WTC11 (cell line): Measurements from ENCODE around the gene FAM3C. TPM values are rescaled to one million over a fixed set of nuclear protein-coding genes. Genes with fewer than 3 reads are reported as not detected.

ENCODE experiments used
- ATAC-seq: fragments of 200-7000 bp; cut with Tn5 transposase; 2 replicates; pipeline ENCODE4 v1.10.0; 2021; ENCODE audit warnings: mild to moderate bottlenecking, moderate library complexity
- CTCF ChIA-PET: fragments of 300-600 bp; sonication (Branson Sonifier 250); formaldehyde crosslinking; loops from one replicate; lab custom pipeline; 2021; ENCODE audit warnings: antibody characterized with exemption; lab: Charles Lee
- POLR2A ChIA-PET: fragments of 350-600 bp; sonication (Branson Sonifier 250); formaldehyde crosslinking; loops from one replicate; lab custom pipeline; 2021; ENCODE audit warnings: antibody characterized with exemption; lab: Charles Lee
- DNase-seq: peaks from one replicate; pipeline ENCODE4 v3.0.0; 2021; ENCODE audit warnings: low spot score
- H3K27ac Mint-ChIP-seq: 2 replicates; pipeline ENCODE4 v1.8.0; 2021; ENCODE audit warnings: mixed read lengths
- H3K27me3 Mint-ChIP-seq: 2 replicates; pipeline ENCODE4 v1.8.0; 2021; ENCODE audit warnings: low read depth, mild to moderate bottlenecking, moderate library complexity, mixed read lengths
- H3K36me3 Mint-ChIP-seq: 2 replicates; pipeline ENCODE4 v1.8.0; 2021; ENCODE audit warnings: mixed read lengths
- H3K4me1 Mint-ChIP-seq: 2 replicates; pipeline ENCODE4 v1.8.0; 2022; ENCODE audit warnings: mixed read lengths
- H3K4me3 Mint-ChIP-seq: 2 replicates; pipeline ENCODE4 v1.8.0; 2021; ENCODE audit warnings: mild to moderate bottlenecking, moderate library complexity, mixed read lengths
- H3K9me3 Mint-ChIP-seq: 2 replicates; pipeline ENCODE4 v1.8.0; 2021; ENCODE audit warnings: mixed read lengths
- ATF1 ChIP-seq: sonication (generic); formaldehyde crosslinking; IDR thresholded peaks from 2 replicates; pipeline ENCODE4 v1.8.1; 2023; ENCODE audit warnings: mild to moderate bottlenecking, moderate library complexity, missing genetic modification reagents
- FOXK1 ChIP-seq: sonication (generic); formaldehyde crosslinking; IDR thresholded peaks from 2 replicates; pipeline ENCODE4 v1.8.0; 2022; ENCODE audit warnings: mild to moderate bottlenecking, moderate library complexity, missing genetic modification reagents
- FOXP4 ChIP-seq: sonication (generic); formaldehyde crosslinking; IDR thresholded peaks from 2 replicates; pipeline ENCODE4 v1.8.0; 2022; ENCODE audit warnings: mild to moderate bottlenecking, missing genetic modification reagents
- GTF2I ChIP-seq: fragments of 250-450 bp; sonication (Bioruptor Pico); conservative IDR thresholded peaks from 2 replicates; pipeline ENCODE4 v1.4.0; 2021; ENCODE audit warnings: mild to moderate bottlenecking
- HMGXB4 ChIP-seq: sonication (generic); formaldehyde crosslinking; IDR thresholded peaks from 2 replicates; pipeline ENCODE4 v1.8.1; 2023; ENCODE audit warnings: mild to moderate bottlenecking, moderate library complexity, missing genetic modification reagents
- KAT7 ChIP-seq: sonication (generic); formaldehyde crosslinking; IDR thresholded peaks from 2 replicates; pipeline ENCODE4 v1.8.1; 2023; ENCODE audit warnings: missing genetic modification reagents, mild to moderate bottlenecking, borderline replicate concordance
- NR1H2 ChIP-seq: sonication (generic); formaldehyde crosslinking; IDR thresholded peaks from 2 replicates; pipeline ENCODE4 v1.9.0; 2021; ENCODE audit warnings: mild to moderate bottlenecking, moderate library complexity, missing genetic modification reagents
- NR2C2 ChIP-seq: sonication (generic); formaldehyde crosslinking; IDR thresholded peaks from 2 replicates; pipeline ENCODE4 v1.8.0; 2022; ENCODE audit warnings: mild to moderate bottlenecking, missing genetic modification reagents
- PRRX2 ChIP-seq: fragments of 250-450 bp; sonication (Bioruptor Pico); IDR thresholded peaks from 2 replicates; pipeline ENCODE4 v1.8.0; 2021; ENCODE audit warnings: mild to moderate bottlenecking
- SMAD3 ChIP-seq: sonication (generic); formaldehyde crosslinking; IDR thresholded peaks from 2 replicates; pipeline ENCODE4 v1.8.0; 2022; ENCODE audit warnings: missing genetic modification reagents, mild to moderate bottlenecking, borderline replicate concordance
- total RNA-seq: library from RNA; stranded (reverse); gene quantifications from 3 replicates; pipeline ENCODE4 v1.2.3, GENCODE V29; 2021
- TF ChIP-seq, protein P1 (sequence below): fragments of 250-450 bp; sonication (Bioruptor Pico); IDR thresholded peaks from 2 replicates; pipeline ENCODE4 v1.9.0; 2021; ENCODE audit warnings: mild to moderate bottlenecking
- TF ChIP-seq, protein P2 (sequence below): sonication (generic); formaldehyde crosslinking; IDR thresholded peaks from 2 replicates; pipeline ENCODE4 v1.8.1; 2023; ENCODE audit warnings: mild to moderate bottlenecking, missing genetic modification reagents
- TF ChIP-seq, protein P3 (sequence below): fragments of 200-600 bp; IDR thresholded peaks from 2 replicates; pipeline ENCODE4 v1.8.0; 2022; ENCODE audit warnings: antibody characterized with exemption
- TF ChIP-seq, protein P4 (sequence below): sonication (generic); formaldehyde crosslinking; IDR thresholded peaks from 2 replicates; pipeline ENCODE4 v1.8.0; 2022; ENCODE audit warnings: mild to moderate bottlenecking, missing genetic modification reagents
- TF ChIP-seq, protein P5 (sequence below): fragments of 250-450 bp; sonication (Bioruptor Pico); IDR thresholded peaks from 2 replicates; pipeline ENCODE4 v1.9.0; 2021; ENCODE audit warnings: moderate library complexity, mild to moderate bottlenecking, inconsistent platforms, borderline replicate concordance

FAM3C gene
- total RNA-seq, 1 experiment from 2014 or later = 65.7 TPM

- ChIA-PET POLR2A (interaction anchor here (2.9 kb wide), 1 partner anchor 41 kb away, joined by 9 read pairs; no protein-coding TSS in a partner anchor), CTCF (interaction anchor here (1.1 to 3.6 kb wide), 4 partner anchors 13 to 150 kb away, joined by 3 to 27 read pairs (median 16); no protein-coding TSS in a partner anchor)
- DNase-seq (no peak), ATAC-seq (no peak)
- H3K36me3 Mint-ChIP-seq = peaks cover 8% of the 10 kb centered on the region
- H3K27me3 Mint-ChIP-seq = no peaks in the 10 kb centered on the region
- peaks cover 7% of the 10 kb centered on the region for H3K9me3 Mint-ChIP-seq
- H3K4me1 Mint-ChIP-seq = peaks cover 10% of the 10 kb centered on the region
- no peak overlapping the region for H3K4me3 Mint-ChIP-seq
- TF ChIP-seq HMGXB4 (CRISPR knock-in tag) = no peak
- TF ChIP-seq, protein P1, sequence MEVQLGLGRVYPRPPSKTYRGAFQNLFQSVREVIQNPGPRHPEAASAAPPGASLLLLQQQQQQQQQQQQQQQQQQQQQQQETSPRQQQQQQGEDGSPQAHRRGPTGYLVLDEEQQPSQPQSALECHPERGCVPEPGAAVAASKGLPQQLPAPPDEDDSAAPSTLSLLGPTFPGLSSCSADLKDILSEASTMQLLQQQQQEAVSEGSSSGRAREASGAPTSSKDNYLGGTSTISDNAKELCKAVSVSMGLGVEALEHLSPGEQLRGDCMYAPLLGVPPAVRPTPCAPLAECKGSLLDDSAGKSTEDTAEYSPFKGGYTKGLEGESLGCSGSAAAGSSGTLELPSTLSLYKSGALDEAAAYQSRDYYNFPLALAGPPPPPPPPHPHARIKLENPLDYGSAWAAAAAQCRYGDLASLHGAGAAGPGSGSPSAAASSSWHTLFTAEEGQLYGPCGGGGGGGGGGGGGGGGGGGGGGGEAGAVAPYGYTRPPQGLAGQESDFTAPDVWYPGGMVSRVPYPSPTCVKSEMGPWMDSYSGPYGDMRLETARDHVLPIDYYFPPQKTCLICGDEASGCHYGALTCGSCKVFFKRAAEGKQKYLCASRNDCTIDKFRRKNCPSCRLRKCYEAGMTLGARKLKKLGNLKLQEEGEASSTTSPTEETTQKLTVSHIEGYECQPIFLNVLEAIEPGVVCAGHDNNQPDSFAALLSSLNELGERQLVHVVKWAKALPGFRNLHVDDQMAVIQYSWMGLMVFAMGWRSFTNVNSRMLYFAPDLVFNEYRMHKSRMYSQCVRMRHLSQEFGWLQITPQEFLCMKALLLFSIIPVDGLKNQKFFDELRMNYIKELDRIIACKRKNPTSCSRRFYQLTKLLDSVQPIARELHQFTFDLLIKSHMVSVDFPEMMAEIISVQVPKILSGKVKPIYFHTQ (CRISPR knock-in tag) = no peak
- TF ChIP-seq FOXK1 (CRISPR knock-in tag) = no peak
- TF ChIP-seq ATF1 (CRISPR knock-in tag) = no peak
- TF ChIP-seq KAT7 (CRISPR knock-in tag) = no peak
- TF ChIP-seq, protein P2, sequence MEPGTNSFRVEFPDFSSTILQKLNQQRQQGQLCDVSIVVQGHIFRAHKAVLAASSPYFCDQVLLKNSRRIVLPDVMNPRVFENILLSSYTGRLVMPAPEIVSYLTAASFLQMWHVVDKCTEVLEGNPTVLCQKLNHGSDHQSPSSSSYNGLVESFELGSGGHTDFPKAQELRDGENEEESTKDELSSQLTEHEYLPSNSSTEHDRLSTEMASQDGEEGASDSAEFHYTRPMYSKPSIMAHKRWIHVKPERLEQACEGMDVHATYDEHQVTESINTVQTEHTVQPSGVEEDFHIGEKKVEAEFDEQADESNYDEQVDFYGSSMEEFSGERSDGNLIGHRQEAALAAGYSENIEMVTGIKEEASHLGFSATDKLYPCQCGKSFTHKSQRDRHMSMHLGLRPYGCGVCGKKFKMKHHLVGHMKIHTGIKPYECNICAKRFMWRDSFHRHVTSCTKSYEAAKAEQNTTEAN (CRISPR knock-in tag) = no peak
- TF ChIP-seq, protein P3, sequence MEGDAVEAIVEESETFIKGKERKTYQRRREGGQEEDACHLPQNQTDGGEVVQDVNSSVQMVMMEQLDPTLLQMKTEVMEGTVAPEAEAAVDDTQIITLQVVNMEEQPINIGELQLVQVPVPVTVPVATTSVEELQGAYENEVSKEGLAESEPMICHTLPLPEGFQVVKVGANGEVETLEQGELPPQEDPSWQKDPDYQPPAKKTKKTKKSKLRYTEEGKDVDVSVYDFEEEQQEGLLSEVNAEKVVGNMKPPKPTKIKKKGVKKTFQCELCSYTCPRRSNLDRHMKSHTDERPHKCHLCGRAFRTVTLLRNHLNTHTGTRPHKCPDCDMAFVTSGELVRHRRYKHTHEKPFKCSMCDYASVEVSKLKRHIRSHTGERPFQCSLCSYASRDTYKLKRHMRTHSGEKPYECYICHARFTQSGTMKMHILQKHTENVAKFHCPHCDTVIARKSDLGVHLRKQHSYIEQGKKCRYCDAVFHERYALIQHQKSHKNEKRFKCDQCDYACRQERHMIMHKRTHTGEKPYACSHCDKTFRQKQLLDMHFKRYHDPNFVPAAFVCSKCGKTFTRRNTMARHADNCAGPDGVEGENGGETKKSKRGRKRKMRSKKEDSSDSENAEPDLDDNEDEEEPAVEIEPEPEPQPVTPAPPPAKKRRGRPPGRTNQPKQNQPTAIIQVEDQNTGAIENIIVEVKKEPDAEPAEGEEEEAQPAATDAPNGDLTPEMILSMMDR = no peak
- TF ChIP-seq, protein P4, sequence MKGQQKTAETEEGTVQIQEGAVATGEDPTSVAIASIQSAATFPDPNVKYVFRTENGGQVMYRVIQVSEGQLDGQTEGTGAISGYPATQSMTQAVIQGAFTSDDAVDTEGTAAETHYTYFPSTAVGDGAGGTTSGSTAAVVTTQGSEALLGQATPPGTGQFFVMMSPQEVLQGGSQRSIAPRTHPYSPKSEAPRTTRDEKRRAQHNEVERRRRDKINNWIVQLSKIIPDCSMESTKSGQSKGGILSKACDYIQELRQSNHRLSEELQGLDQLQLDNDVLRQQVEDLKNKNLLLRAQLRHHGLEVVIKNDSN = no peak
- no peak for TF ChIP-seq PRRX2
- no peak for TF ChIP-seq GTF2I (CRISPR knock-in tag)
- no peak for TF ChIP-seq FOXP4
- TF ChIP-seq, protein P5, sequence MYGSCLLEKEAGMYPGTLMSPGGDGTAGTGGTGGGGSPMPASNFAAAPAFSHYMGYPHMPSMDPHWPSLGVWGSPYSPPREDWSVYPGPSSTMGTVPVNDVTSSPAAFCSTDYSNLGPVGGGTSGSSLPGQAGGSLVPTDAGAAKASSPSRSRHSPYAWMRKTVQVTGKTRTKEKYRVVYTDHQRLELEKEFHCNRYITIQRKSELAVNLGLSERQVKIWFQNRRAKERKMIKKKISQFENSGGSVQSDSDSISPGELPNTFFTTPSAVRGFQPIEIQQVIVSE (CRISPR knock-in tag) = no peak
- TF ChIP-seq NR1H2 (CRISPR knock-in tag) = no peak
- no peak for TF ChIP-seq NR2C2 (CRISPR knock-in tag)
- TF ChIP-seq SMAD3 (CRISPR knock-in tag) = no peak
- H3K27ac Mint-ChIP-seq = no peak overlapping the region
These were observed 1.3 kb upstream of the FAM3C start for GRCh38 chr7:121397361-121397760.
